ENCODE data around the gene RNASE9.

Gene RNASE9

GRCh38 chr14:20583908-20584307, 23.1 kb upstream of the RNASE9 start:
- H3K23ac ChIP-seq (ENCODE audit: low read length in 2 of 2), result peak overlapping the region in 1 of 2 experiments; percentile 59
- H3K9ac ChIP-seq (ENCODE audit: low read length), result no peak overlapping the region
- peaks cover 0 to 58% of the 10 kb centered on the region in 2 experiments for H3K27me3 ChIP-seq (ENCODE audit: control insufficient read depth in 1 of 2, insufficient read depth in 1 of 2, low read length in 2 of 2)
- no peak overlapping the region for H4K91ac ChIP-seq (ENCODE audit: low read length)
- no peak overlapping the region for H2AK5ac ChIP-seq (ENCODE audit: low read length, severe bottlenecking)
- H3K4me3 ChIP-seq (ENCODE audit: insufficient read depth in 1 of 2, low read depth in 1 of 2, low read length in 2 of 2), result no peak overlapping the region
- H3K79me1 ChIP-seq (replicated peaks; ENCODE audit: low read length, poor library complexity, severe bottlenecking), result no peaks in the 10 kb centered on the region
- H3K18ac ChIP-seq (ENCODE audit: low read depth in 1 of 2, low read length in 2 of 2), result no peak overlapping the region
- no peaks in the 10 kb centered on the region for H3K4me1 ChIP-seq (ENCODE audit: control insufficient read depth, insufficient read depth, low read depth, low read length)
- no peak for DNase-seq
- H3K14ac ChIP-seq (ENCODE audit: low read length in 2 of 2), result no peak overlapping the region
- no peak overlapping the region for H2BK5ac ChIP-seq (ENCODE audit: low read depth, low read length, poor library complexity, severe bottlenecking)
- WGBS, result 78% methylated on average over 4 of the region's 5 CpGs
- no peak overlapping the region for H4K8ac ChIP-seq (ENCODE audit: low read length)
- no peak overlapping the region for H2BK120ac ChIP-seq (ENCODE audit: low read depth, low read length)
- no peak overlapping the region for H2BK12ac ChIP-seq (ENCODE audit: low read length in 2 of 2)
- no peak overlapping the region for H2AFZ ChIP-seq (ENCODE audit: low read depth, low read length)
- H3K4me2 ChIP-seq (ENCODE audit: low read length, poor library complexity, severe bottlenecking), result no peak overlapping the region
- no peak overlapping the region for H2BK15ac ChIP-seq (ENCODE audit: low read depth, poor library complexity, severe bottlenecking)
- H3K36me3 ChIP-seq (ENCODE audit: control insufficient read depth in 1 of 2, insufficient read depth in 2 of 2, low read depth in 1 of 2, low read length in 2 of 2), result no peaks in the 10 kb centered on the region
- no peak overlapping the region for H3K27ac ChIP-seq (ENCODE audit: low read length, poor library complexity, severe bottlenecking)
- no peaks in the 10 kb centered on the region for H3K9me3 ChIP-seq (ENCODE audit: control insufficient read depth, low read length)
- H3K4ac ChIP-seq (ENCODE audit: low read depth in 1 of 2, low read length in 2 of 2), result no peak overlapping the region

- Histone ChIP-seq H3K23ac (ENCODE audit: low read length in 2 of 2) (no peak overlapping the region), H2AK5ac (ENCODE audit: low read length, severe bottlenecking) (no peak overlapping the region), H3K9me3 (ENCODE audit: control insufficient read depth, low read length) (no peaks in the 10 kb centered on the region), H4K91ac (ENCODE audit: low read length) (no peak overlapping the region), H3K4me1 (ENCODE audit: control insufficient read depth, insufficient read depth, low read depth, low read length) (no peaks in the 10 kb centered on the region), H3K9ac (ENCODE audit: low read length) (no peak overlapping the region), H3K4me2 (ENCODE audit: low read length, poor library complexity, severe bottlenecking) (no peak overlapping the region), H2BK120ac (ENCODE audit: low read depth, low read length) (no peak overlapping the region), H3K27me3 (ENCODE audit: control insufficient read depth in 1 of 2, insufficient read depth in 1 of 2, low read length in 2 of 2) (peaks cover 3 to 55% of the 10 kb centered on the region in 2 experiments), H3K36me3 (ENCODE audit: control insufficient read depth in 1 of 2, insufficient read depth in 2 of 2, low read depth in 1 of 2, low read length in 2 of 2) (no peaks in the 10 kb centered on the region), H2BK12ac (ENCODE audit: low read length in 2 of 2) (no peak overlapping the region), H2BK15ac (ENCODE audit: low read depth, poor library complexity, severe bottlenecking) (no peak overlapping the region), H3K18ac (ENCODE audit: low read depth in 1 of 2, low read length in 2 of 2) (no peak overlapping the region), H4K8ac (ENCODE audit: low read length) (no peak overlapping the region), H3K4ac (ENCODE audit: low read depth in 1 of 2, low read length in 2 of 2) (no peak overlapping the region), H3K79me1 (replicated peaks; ENCODE audit: low read length, poor library complexity, severe bottlenecking) (no peaks in the 10 kb centered on the region), H2AFZ (ENCODE audit: low read depth, low read length) (no peak overlapping the region), H3K27ac (ENCODE audit: low read length, poor library complexity, severe bottlenecking) (no peak overlapping the region), H3K14ac (ENCODE audit: low read length in 2 of 2) (no peak overlapping the region), H3K4me3 (ENCODE audit: insufficient read depth in 1 of 2, low read depth in 1 of 2, low read length in 2 of 2) (no peak overlapping the region), H2BK5ac (ENCODE audit: low read depth, low read length, poor library complexity, severe bottlenecking) (no peak overlapping the region)
- DNase-seq, result no peak
These were observed 22.3 kb upstream of the RNASE9 start for GRCh38 chr14:20583142-20583541.

GRCh38 chr14:20580242-20580641, 19.4 kb upstream of the RNASE9 start:
- Histone ChIP-seq H3K27me3 (ENCODE audit: control insufficient read depth in 1 of 2, insufficient read depth in 1 of 2, low read length in 2 of 2) (peaks cover 3 to 31% of the 10 kb centered on the region in 2 experiments), H2AFZ (ENCODE audit: low read depth, low read length) (no peak overlapping the region), H3K14ac (ENCODE audit: low read length in 2 of 2) (no peak overlapping the region), H2BK12ac (ENCODE audit: low read length in 2 of 2) (no peak overlapping the region), H2AK5ac (ENCODE audit: low read length, severe bottlenecking) (no peak overlapping the region), H3K4me3 (ENCODE audit: insufficient read depth in 1 of 2, low read depth in 1 of 2, low read length in 2 of 2) (no peak overlapping the region), H4K91ac (ENCODE audit: low read length) (no peak overlapping the region), H2BK5ac (ENCODE audit: low read depth, low read length, poor library complexity, severe bottlenecking) (no peak overlapping the region), H3K9me3 (ENCODE audit: control insufficient read depth, low read length) (no peaks in the 10 kb centered on the region), H3K36me3 (ENCODE audit: control insufficient read depth in 1 of 2, insufficient read depth in 2 of 2, low read depth in 1 of 2, low read length in 2 of 2) (no peaks in the 10 kb centered on the region), H2BK15ac (ENCODE audit: low read depth, poor library complexity, severe bottlenecking) (no peak overlapping the region), H3K4ac (ENCODE audit: low read depth in 1 of 2, low read length in 2 of 2) (no peak overlapping the region), H2BK120ac (ENCODE audit: low read depth, low read length) (no peak overlapping the region), H3K4me2 (ENCODE audit: low read length, poor library complexity, severe bottlenecking) (no peak overlapping the region), H4K8ac (ENCODE audit: low read length) (no peak overlapping the region), H3K79me1 (replicated peaks; ENCODE audit: low read length, poor library complexity, severe bottlenecking) (no peaks in the 10 kb centered on the region), H3K9ac (ENCODE audit: low read length) (no peak overlapping the region), H3K27ac (ENCODE audit: low read length, poor library complexity, severe bottlenecking) (no peak overlapping the region), H3K4me1 (ENCODE audit: control insufficient read depth, insufficient read depth, low read depth, low read length) (no peaks in the 10 kb centered on the region), H3K23ac (ENCODE audit: low read length in 2 of 2) (no peak overlapping the region), H3K18ac (ENCODE audit: low read depth in 1 of 2, low read length in 2 of 2) (no peak overlapping the region)
- no peak for DNase-seq
- 91% methylated on average over 4 of the region's 4 CpGs for WGBS

GRCh38 chr14:20578784-20579502, 18.1 kb upstream of the RNASE9 start:
- H4K8ac ChIP-seq (ENCODE audit: low read length), result no peak overlapping the region
- H3K36me3 ChIP-seq (ENCODE audit: control insufficient read depth in 1 of 2, insufficient read depth in 2 of 2, low read depth in 1 of 2, low read length in 2 of 2), result no peaks in the 10 kb centered on the region
- no peak overlapping the region for H3K23ac ChIP-seq (ENCODE audit: low read length in 2 of 2)
- no peak overlapping the region for H2AK5ac ChIP-seq (ENCODE audit: low read length, severe bottlenecking)
- H3K79me1 ChIP-seq (replicated peaks; ENCODE audit: low read length, poor library complexity, severe bottlenecking), result no peaks in the 10 kb centered on the region
- H2BK5ac ChIP-seq (ENCODE audit: low read depth, low read length, poor library complexity, severe bottlenecking), result no peak overlapping the region
- H4K91ac ChIP-seq (ENCODE audit: low read length), result no peak overlapping the region
- no peak for DNase-seq
- H3K9ac ChIP-seq (ENCODE audit: low read length), result no peak overlapping the region
- H2BK15ac ChIP-seq (ENCODE audit: low read depth, poor library complexity, severe bottlenecking), result no peak overlapping the region
- H3K4me3 ChIP-seq (ENCODE audit: insufficient read depth in 1 of 2, low read depth in 1 of 2, low read length in 2 of 2), result no peak overlapping the region
- H3K27ac ChIP-seq (ENCODE audit: low read length, poor library complexity, severe bottlenecking), result no peak overlapping the region
- no peak overlapping the region for H2AFZ ChIP-seq (ENCODE audit: low read depth, low read length)
- H3K4ac ChIP-seq (ENCODE audit: low read depth in 1 of 2, low read length in 2 of 2), result no peak overlapping the region
- no peak overlapping the region for H2BK120ac ChIP-seq (ENCODE audit: low read depth, low read length)
- no peak overlapping the region for H2BK12ac ChIP-seq (ENCODE audit: low read length in 2 of 2)
- H3K4me2 ChIP-seq (ENCODE audit: low read length, poor library complexity, severe bottlenecking), result no peak overlapping the region
- H3K14ac ChIP-seq (ENCODE audit: low read length in 2 of 2), result no peak overlapping the region
- no peak overlapping the region for H3K18ac ChIP-seq (ENCODE audit: low read depth in 1 of 2, low read length in 2 of 2)
- no peaks in the 10 kb centered on the region for H3K9me3 ChIP-seq (ENCODE audit: control insufficient read depth, low read length)
- peaks cover 3 to 20% of the 10 kb centered on the region in 2 experiments for H3K27me3 ChIP-seq (ENCODE audit: control insufficient read depth in 1 of 2, insufficient read depth in 1 of 2, low read length in 2 of 2)
- no peaks in the 10 kb centered on the region for H3K4me1 ChIP-seq (ENCODE audit: control insufficient read depth, insufficient read depth, low read depth, low read length)
- WGBS, result 65% methylated on average over 14 of the region's 14 CpGs
